Loucy (cell line): Measurements from ENCODE around the gene SFTPA2.
"Not testable (repeated sequence)": the region's sequence is repeated elsewhere in the genome, so short reads cannot be mapped to it uniquely, and the experiment has no call there.

ENCODE experiments used
- H2AFZ ChIP-seq: fragments of 200-600 bp; sonication (generic); 2 replicates; pipeline ENCODE4 v1.6.0; 2016; ENCODE audit warnings: antibody characterized with exemption, mild to moderate bottlenecking, low read length, moderate library complexity
- H3F3A ChIP-seq: fragments of 200-600 bp; 2 replicates; pipeline ENCODE4 v1.6.0; 2016; ENCODE audit warnings: antibody characterized with exemption, low read depth, mild to moderate bottlenecking
- H3K27me3 ChIP-seq: fragments of 200-600 bp; sonication (generic); 2 replicates; pipeline ENCODE4 v1.6.1; 2014; ENCODE audit warnings: low read length, mild to moderate bottlenecking; ENCODE audit not compliant: insufficient read depth, poor library complexity, severe bottlenecking
- H3K36me3 ChIP-seq: fragments of 200-600 bp; sonication (generic); 2 replicates; pipeline ENCODE4 v1.6.1; 2016; ENCODE audit warnings: low read length; ENCODE audit not compliant: insufficient read depth
- H3K4me1 ChIP-seq: fragments of 200-600 bp; sonication (generic); 2 replicates; pipeline ENCODE4 v1.5.1; 2014; ENCODE audit warnings: low read length, mild to moderate bottlenecking; ENCODE audit not compliant: insufficient read depth, poor library complexity, severe bottlenecking
- H3K4me2 ChIP-seq: fragments of 200-600 bp; sonication (generic); 2 replicates; pipeline ENCODE4 v1.6.0; 2014; ENCODE audit warnings: antibody characterized with exemption, low read length, low read depth, mild to moderate bottlenecking; ENCODE audit not compliant: poor library complexity, severe bottlenecking
- H3K4me3 ChIP-seq: fragments of 200-600 bp; sonication (generic); 2 replicates; pipeline ENCODE4 v1.5.1; 2014; ENCODE audit warnings: low read length, mild to moderate bottlenecking, mixed read lengths; ENCODE audit not compliant: poor library complexity, severe bottlenecking
- H3K79me2 ChIP-seq: fragments of 200-600 bp; sonication (generic); 2 replicates; pipeline ENCODE4 v1.6.1; 2014; ENCODE audit warnings: low read length; ENCODE audit not compliant: insufficient read depth
- H3K9ac ChIP-seq: fragments of 200-600 bp; sonication (generic); 2 replicates; pipeline ENCODE4 v1.6.0; 2014; ENCODE audit warnings: mild to moderate bottlenecking, low read depth, low read length, moderate library complexity; ENCODE audit not compliant: poor library complexity, severe bottlenecking
- H3K9me2 ChIP-seq: fragments of 200-600 bp; sonication (generic); replicated peaks from 2 replicates; pipeline ENCODE4 v1.6.1; 2016; ENCODE audit warnings: low read depth, low read length, mixed read lengths
- H3K9me3 ChIP-seq: fragments of 200-600 bp; sonication (generic); 2 replicates; pipeline ENCODE4 v1.6.1; 2014; ENCODE audit warnings: mild to moderate bottlenecking, antibody characterized with exemption, low read length, low read depth; ENCODE audit not compliant: insufficient read depth
- H4K20me1 ChIP-seq: fragments of 200-600 bp; sonication (generic); 2 replicates; pipeline ENCODE4 v1.6.0; 2014; ENCODE audit warnings: antibody characterized with exemption, low read length, mild to moderate bottlenecking; ENCODE audit not compliant: insufficient read depth, poor library complexity, severe bottlenecking
- CTCF ChIP-seq: fragments of 200-600 bp; sonication (generic); conservative IDR thresholded peaks from 2 replicates; pipeline ENCODE4 v1.5.1; 2014; ENCODE audit warnings: mild to moderate bottlenecking, antibody characterized with exemption, low read length
- EZH2phosphoT487 ChIP-seq: fragments of 200-600 bp; IDR thresholded peaks from 2 replicates; pipeline ENCODE4 v1.6.1; 2018; ENCODE audit warnings: antibody characterized with exemption, mild to moderate bottlenecking, moderate library complexity, borderline replicate concordance

The SFTPA2 gene

GRCh38 chr10:79547973-79548372, 12.2 kb downstream of the SFTPA2 start:
- no peak overlapping the region for H3K9ac ChIP-seq

GRCh38 chr10:79547128-79547527, 13.1 kb downstream of the SFTPA2 start:
- H3K4me1 ChIP-seq, H3K9me3 ChIP-seq, H3K9me2 ChIP-seq, H3K4me3 ChIP-seq, H3K79me2 ChIP-seq, H2AFZ ChIP-seq, H3K36me3 ChIP-seq, H3K4me2 ChIP-seq, H3K9ac ChIP-seq, H4K20me1 ChIP-seq, H3F3A ChIP-seq, H3K27me3 ChIP-seq: not testable (repeated sequence)

More at GRCh38 chr10:79547973-79548372, 12.2 kb downstream of the SFTPA2 start:
- Histone ChIP-seq H3K9me3 (no peaks in the 10 kb centered on the region), H3K4me2 (no peak overlapping the region), H3K36me3 (no peaks in the 10 kb centered on the region), H3K4me1 (no peaks in the 10 kb centered on the region), H3F3A (no peaks in the 10 kb centered on the region), H4K20me1 (no peaks in the 10 kb centered on the region), H3K9me2 (no peaks in the 10 kb centered on the region), H3K4me3 (no peak overlapping the region), H2AFZ (no peak overlapping the region), H3K27me3 (no peaks in the 10 kb centered on the region), H3K79me2 (no peaks in the 10 kb centered on the region)
- no peak for TF ChIP-seq CTCF
- TF ChIP-seq EZH2phosphoT487 = no peak

DNA sequence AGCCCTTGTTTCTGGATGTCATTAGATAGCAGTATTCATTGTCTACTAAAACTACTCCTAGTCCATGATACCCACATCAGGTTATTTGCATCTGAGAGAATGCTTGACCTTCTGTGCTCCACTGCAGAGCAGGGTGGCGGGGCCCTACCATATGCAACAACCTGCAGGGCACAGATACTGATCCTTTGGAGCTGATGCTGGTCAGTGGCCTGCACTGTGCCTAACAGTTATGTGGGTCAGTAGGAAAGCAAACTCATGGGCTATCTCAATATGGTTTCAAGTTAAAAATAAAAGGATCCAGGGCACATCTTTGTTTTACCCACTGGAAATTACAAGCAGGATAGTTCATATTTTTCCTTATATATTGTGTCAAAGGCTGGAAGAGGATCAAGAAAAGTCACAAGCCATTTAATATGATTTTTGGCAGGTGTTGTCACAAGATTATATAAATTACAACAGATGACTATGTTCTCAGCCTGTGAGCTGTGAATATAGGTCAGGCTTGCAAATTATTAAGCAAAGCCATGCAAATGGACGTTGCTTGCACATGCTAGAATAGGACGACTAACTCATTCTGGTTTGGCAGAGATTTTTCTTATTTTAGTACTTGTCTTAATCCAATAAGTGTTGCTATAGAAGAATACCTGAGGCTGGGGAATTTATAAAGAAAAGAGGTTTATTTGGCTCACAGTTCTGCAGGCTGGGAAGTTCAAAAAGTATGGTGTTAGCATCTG, 15.1 kb downstream of the SFTPA2 start:
- H3K27me3 ChIP-seq, H3K36me3 ChIP-seq, H3F3A ChIP-seq, H3K4me3 ChIP-seq, H3K9me2 ChIP-seq, H2AFZ ChIP-seq, H3K79me2 ChIP-seq, H3K9me3 ChIP-seq, H3K4me1 ChIP-seq, H3K4me2 ChIP-seq, H3K9ac ChIP-seq, H4K20me1 ChIP-seq: not testable (repeated sequence)

DNA sequence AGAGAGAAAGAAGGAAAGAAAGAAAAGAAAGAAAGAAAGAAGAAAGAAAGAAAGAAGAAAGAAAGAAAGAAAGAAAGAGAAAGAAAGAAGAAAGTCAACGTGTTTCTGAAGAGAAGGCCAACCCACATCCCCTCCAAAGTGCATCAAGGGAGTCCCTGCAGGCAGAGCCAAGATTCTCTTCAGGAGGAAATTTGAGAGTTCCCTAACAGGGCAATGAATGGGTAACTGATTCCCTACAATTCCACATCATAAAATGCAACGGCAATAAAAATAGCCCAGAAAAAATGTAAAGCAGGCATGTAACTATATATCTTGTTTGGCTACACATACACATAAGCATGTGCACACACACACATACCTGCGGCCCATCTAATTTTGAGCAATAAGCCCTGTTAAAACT, 15.8 kb downstream of the SFTPA2 start:
- H3K36me3 ChIP-seq, H4K20me1 ChIP-seq, H3K4me1 ChIP-seq, H3K79me2 ChIP-seq, H3F3A ChIP-seq, H3K9ac ChIP-seq, H3K9me3 ChIP-seq, H3K4me2 ChIP-seq, H3K9me2 ChIP-seq, H2AFZ ChIP-seq, H3K4me3 ChIP-seq, H3K27me3 ChIP-seq: not testable (repeated sequence)
